CD4-positive, alpha-beta T cell treated with Interleukin-17A for 1 hour (primary cell): ENCODE results near the gene STPG1.

Source experiments
- DNase-seq: peaks from one replicate; pipeline ENCODE4 v3.0.0-alpha.2; 2020

The STPG1 gene

GRCh38 chr1:24311234-24311633 is 102.3 kb downstream of the STPG1 start:
- no peak for DNase-seq

- no peak for DNase-seq
These were observed 103.7 kb downstream of the STPG1 start for GRCh38 chr1:24309762-24310485.

- DNase-seq: no peak
These were observed 105.1 kb downstream of the STPG1 start for GRCh38 chr1:24308365-24309015.
